Measurements from ENCODE around the gene PSKH1. TPM values are rescaled to one million over a fixed set of nuclear protein-coding genes. Genes with fewer than 3 reads are reported as not detected.
A peak's percentile ranks its signal among the peaks of the same experiment; 100 is the strongest.

Gene PSKH1
- total and polyA plus RNA-seq, 2 experiments from 2014 or later: 11.5 to 23.6 TPM

GRCh38 chr16:67871256-67871655 is 21.8 kb upstream of the PSKH1 start:
- H3K9me3 ChIP-seq (ENCODE audit: low read depth): no peaks in the 10 kb centered on the region
- H3K27me3 ChIP-seq (replicated peaks; ENCODE audit: insufficient read depth): no peaks in the 10 kb centered on the region
- H3K9me2 ChIP-seq (ENCODE audit: insufficient read depth): no peaks in the 10 kb centered on the region
- H3K79me2 ChIP-seq (ENCODE audit: insufficient read depth): peaks cover 60% of the 10 kb centered on the region
- H3K4me1 ChIP-seq (ENCODE audit: insufficient read depth): peaks cover 9% of the 10 kb centered on the region
- peaks cover 30% of the 10 kb centered on the region; the same call in 1 of the 2 replicates for H3K36me3 ChIP-seq (ENCODE audit: low read depth)
- TF ChIP-seq EZH2 (IDR thresholded peaks at IDR 0.05; ENCODE audit: insufficient read depth, poor library complexity, severe bottlenecking): no peak
- TF ChIP-seq EZH2phosphoT487 (IDR thresholded peaks at IDR 0.05; ENCODE audit: insufficient read depth, low read depth): no peak
- H3F3A ChIP-seq (ENCODE audit: insufficient read depth): peaks cover 25% of the 10 kb centered on the region
- no peaks in the 10 kb centered on the region for H4K20me1 ChIP-seq (ENCODE audit: insufficient read depth)
- no peak overlapping the region for H2AFZ ChIP-seq
- in situ Hi-C loops (cut with MboI): no loop called here
- no peak overlapping the region for H3K27ac ChIP-seq
- H3K4me2 ChIP-seq (ENCODE audit: unreplicated experiment): no peak overlapping the region
- H3K9ac ChIP-seq: no peak overlapping the region
- H3K4me3 ChIP-seq: no peak overlapping the region
- 67 to 74% methylated on average over 3 of the region's 3 CpGs for WGBS, 2 experiments (ENCODE audit: low coverage in 1 of 2, low lambda C conversion rate in 2 of 2, missing lambda C conversion rate in 2 of 2)
- DNase-seq: no peak

- no peaks in the 10 kb centered on the region for H4K20me1 ChIP-seq (ENCODE audit: insufficient read depth)
- TF ChIP-seq EZH2phosphoT487 (IDR thresholded peaks at IDR 0.05; ENCODE audit: insufficient read depth, low read depth) (no peak), EZH2 (IDR thresholded peaks at IDR 0.05; ENCODE audit: insufficient read depth, poor library complexity, severe bottlenecking) (no peak)
- peaks cover 22% of the 10 kb centered on the region; the same call in 1 of the 2 replicates for H3K36me3 ChIP-seq (ENCODE audit: low read depth)
- no peaks in the 10 kb centered on the region for H3K9me3 ChIP-seq (ENCODE audit: low read depth)
- peak overlapping the region; percentile 95 for H3K9ac ChIP-seq
- peaks cover 60% of the 10 kb centered on the region for H3K79me2 ChIP-seq (ENCODE audit: insufficient read depth)
- H3F3A ChIP-seq (ENCODE audit: insufficient read depth): peaks cover 25% of the 10 kb centered on the region
- in situ Hi-C loops (cut with MboI): no loop called here
- no peaks in the 10 kb centered on the region for H3K27me3 ChIP-seq (replicated peaks; ENCODE audit: insufficient read depth)
- H3K4me2 ChIP-seq (ENCODE audit: unreplicated experiment): no peak overlapping the region
- no peaks in the 10 kb centered on the region for H3K9me2 ChIP-seq (ENCODE audit: insufficient read depth)
- 25 to 33% methylated on average over 2 of the region's 2 CpGs for WGBS, 2 experiments (ENCODE audit: low coverage in 1 of 2, low lambda C conversion rate in 2 of 2, missing lambda C conversion rate in 2 of 2)
- H3K27ac ChIP-seq: peak overlapping the region; percentile 71
- peaks cover 9% of the 10 kb centered on the region for H3K4me1 ChIP-seq (ENCODE audit: insufficient read depth)
- no peak for DNase-seq
- H2AFZ ChIP-seq: 0 out of 2 replicates have a peak overlapping the region, but pooled peaks have one; percentile 74
- H3K4me3 ChIP-seq: peak overlapping the region; percentile 78; the same call in 1 of the 2 replicates
These were observed 20.9 kb upstream of the PSKH1 start for GRCh38 chr16:67872131-67872630.

- H3K4me2 ChIP-seq (ENCODE audit: unreplicated experiment): peak within 1 kb of the TSS; percentile 84
- peaks cover 25% of the 10 kb centered on the region for H3F3A ChIP-seq (ENCODE audit: insufficient read depth)
- H3K36me3 ChIP-seq (ENCODE audit: low read depth): peaks cover 16% of the 10 kb centered on the region; the same call in 1 of the 2 replicates
- peak within 1 kb of the TSS; percentile 74 for H2AFZ ChIP-seq
- peak; percentile 91 for DNase-seq
- H3K9me2 ChIP-seq (ENCODE audit: insufficient read depth): no peaks in the 10 kb centered on the region
- H3K4me1 ChIP-seq (ENCODE audit: insufficient read depth): peaks cover 9% of the 10 kb centered on the region
- H3K27me3 ChIP-seq (replicated peaks; ENCODE audit: insufficient read depth): no peaks in the 10 kb centered on the region
- no peaks in the 10 kb centered on the region for H3K9me3 ChIP-seq (ENCODE audit: low read depth)
- 5 to 6% methylated on average over 36 to 42 of the region's 72 CpGs for WGBS, 2 experiments (ENCODE audit: low coverage in 1 of 2, low lambda C conversion rate in 2 of 2, missing lambda C conversion rate in 2 of 2)
- no peaks in the 10 kb centered on the region for H4K20me1 ChIP-seq (ENCODE audit: insufficient read depth)
- in situ Hi-C loops (cut with MboI): no loop called here
- peak within 1 kb of the TSS; percentile 95 for H3K9ac ChIP-seq
- H3K27ac ChIP-seq: peak within 1 kb of the TSS; percentile 71
- TF ChIP-seq EZH2phosphoT487 (IDR thresholded peaks at IDR 0.05; ENCODE audit: insufficient read depth, low read depth): no peak
- TF ChIP-seq EZH2 (IDR thresholded peaks at IDR 0.05; ENCODE audit: insufficient read depth, poor library complexity, severe bottlenecking): no peak
- peaks cover 60% of the 10 kb centered on the region for H3K79me2 ChIP-seq (ENCODE audit: insufficient read depth)
- peak within 1 kb of the TSS; percentile 78 for H3K4me3 ChIP-seq
These were observed 20.2 kb upstream of the PSKH1 start, which contains the start of gene EDC4 for GRCh38 chr16:67872631-67873434. TSS of gene EDC4 (plus strand) at chr16:67873052. CDS start at chr16:67873262, 210 bp downstream.

- peaks cover 9% of the 10 kb centered on the region for H3K4me1 ChIP-seq (ENCODE audit: insufficient read depth)
- H3K36me3 ChIP-seq (ENCODE audit: low read depth): peaks cover 13% of the 10 kb centered on the region; the same call in 1 of the 2 replicates
- in situ Hi-C loops (cut with MboI): no loop called here
- H2AFZ ChIP-seq: peak overlapping the region; percentile 74
- H4K20me1 ChIP-seq (ENCODE audit: insufficient read depth): no peaks in the 10 kb centered on the region
- peaks cover 25% of the 10 kb centered on the region for H3F3A ChIP-seq (ENCODE audit: insufficient read depth)
- peaks cover 54% of the 10 kb centered on the region for H3K79me2 ChIP-seq (ENCODE audit: insufficient read depth)
- H3K4me3 ChIP-seq: peak overlapping the region; percentile 78
- peak overlapping the region; percentile 84 for H3K4me2 ChIP-seq (ENCODE audit: unreplicated experiment)
- TF ChIP-seq EZH2 (IDR thresholded peaks at IDR 0.05; ENCODE audit: insufficient read depth, poor library complexity, severe bottlenecking): no peak
- TF ChIP-seq EZH2phosphoT487 (IDR thresholded peaks at IDR 0.05; ENCODE audit: insufficient read depth, low read depth): no peak
- H3K27ac ChIP-seq: peak overlapping the region; percentile 71
- no peaks in the 10 kb centered on the region for H3K9me3 ChIP-seq (ENCODE audit: low read depth)
- H3K9ac ChIP-seq: peak overlapping the region; percentile 95
- no peaks in the 10 kb centered on the region for H3K9me2 ChIP-seq (ENCODE audit: insufficient read depth)
- peak; percentile 60 for DNase-seq
- 11% methylated on average over 20 to 23 of the region's 23 CpGs for WGBS, 2 experiments (ENCODE audit: low coverage in 1 of 2, low lambda C conversion rate in 2 of 2, missing lambda C conversion rate in 2 of 2)
- no peaks in the 10 kb centered on the region for H3K27me3 ChIP-seq (replicated peaks; ENCODE audit: insufficient read depth)
These were observed 19.4 kb upstream of the PSKH1 start for GRCh38 chr16:67873435-67874370.
